PC-3 (cell line): ENCODE measurements around the gene TGFBR3L.

Experiments
- CTCF ChIP-seq: fragments of 300-600 bp; sonication (generic); conservative IDR thresholded peaks from 2 replicates; pipeline ENCODE4 v1.5.1; 2017; ENCODE audit warnings: antibody characterized with exemption, low read depth, mild to moderate bottlenecking, low read length
- EZH2phosphoT487 ChIP-seq: fragments of 300-600 bp; sonication (generic); IDR thresholded peaks from 2 replicates; pipeline ENCODE4 v1.6.1; 2018; ENCODE audit warnings: mild to moderate bottlenecking, antibody characterized with exemption, low read length, borderline replicate concordance

GRCh38 chr19:7924241-7924640 lies 9.6 kb downstream of the TGFBR3L start:
- TF ChIP-seq CTCF: no peak
- no peak for TF ChIP-seq EZH2phosphoT487
